Measurements from ENCODE around the gene WFDC11. TPM values are rescaled to one million over a fixed set of nuclear protein-coding genes. Genes with fewer than 3 reads are reported as not detected.
A peak's percentile ranks its signal among the peaks of the same experiment; 100 is the strongest.
"Not testable (repeated sequence)": the region's sequence is repeated elsewhere in the genome, so short reads cannot be mapped to it uniquely, and the experiment has no call there.

WFDC11 gene
- total RNA-seq, result not detected in 2 replicates

GRCh38 chr20:45670139-45670538 is at the start of gene WFDC11:
WFDC11 (minus strand) TSS chr20:45670239; CDS start chr20:45650600, 19,639 bp downstream.
- DNase-seq (ENCODE audit: low read depth in 2 of 2), result no peak

GRCh38 chr20:45716141-45716688 is 46.2 kb upstream of the WFDC11 start:
- DNase-seq (ENCODE audit: low read depth in 2 of 2), result not testable (repeated sequence)

- no peak for DNase-seq (ENCODE audit: low read depth in 2 of 2)
Measured at GRCh38 chr20:45704969-45705637, 35.1 kb upstream of the WFDC11 start, which contains the start of gene WFDC10B. WFDC10B (minus strand) TSS chr20:45705019; CDS start chr20:45685992, 19,027 bp downstream.

- no peak for DNase-seq (ENCODE audit: low read depth in 2 of 2)
Measured at GRCh38 chr20:45701873-45702272, 31.8 kb upstream of the WFDC11 start, which contains the start of gene WFDC13. WFDC13 (plus strand) TSS chr20:45702038; CDS start chr20:45702124, 86 bp downstream.

GRCh38 chr20:45701104-45701503 is 31.1 kb upstream of the WFDC11 start:
- DNase-seq (ENCODE audit: low read depth in 2 of 2), result no peak

GRCh38 chr20:45695496-45695895 is 25.5 kb upstream of the WFDC11 start:
- no peak for DNase-seq (ENCODE audit: low read depth in 2 of 2)

GRCh38 chr20:45693346-45693745 is 23.3 kb upstream of the WFDC11 start:
- not testable (repeated sequence) for DNase-seq (ENCODE audit: low read depth in 2 of 2)

- DNase-seq (ENCODE audit: low read depth in 2 of 2), result no peak
Measured at GRCh38 chr20:45685896-45686295, 15.9 kb upstream of the WFDC11 start.

- no peak for DNase-seq (ENCODE audit: low read depth in 2 of 2)
Measured at GRCh38 chr20:45679650-45680049, 9.6 kb upstream of the WFDC11 start.

GRCh38 chr20:45672765-45673164 is 2.7 kb upstream of the WFDC11 start:
- no peak for DNase-seq (ENCODE audit: low read depth in 2 of 2)

GRCh38 chr20:45657038-45657437 is 13.0 kb downstream of the WFDC11 start:
- not testable (repeated sequence) for DNase-seq (ENCODE audit: low read depth in 2 of 2)

- DNase-seq (ENCODE audit: low read depth in 2 of 2), result not testable (repeated sequence)
Measured at GRCh38 chr20:45651726-45652125, 18.3 kb downstream of the WFDC11 start.

- DNase-seq (ENCODE audit: low read depth in 2 of 2), result no peak
Measured at GRCh38 chr20:45649312-45649863, 20.7 kb downstream of the WFDC11 start.

GRCh38 chr20:45647441-45648050 is 22.5 kb downstream of the WFDC11 start:
- DNase-seq (ENCODE audit: low read depth in 2 of 2), result no peak

- no peak for DNase-seq (ENCODE audit: low read depth in 2 of 2)
Measured at GRCh38 chr20:45646875-45647274, 23.2 kb downstream of the WFDC11 start.

- DNase-seq (ENCODE audit: low read depth in 2 of 2), result not testable (repeated sequence)
Measured at GRCh38 chr20:45645869-45646268, 24.2 kb downstream of the WFDC11 start.

- DNase-seq (ENCODE audit: low read depth in 2 of 2), result not testable (repeated sequence)
Measured at GRCh38 chr20:45641076-45641475, 29.0 kb downstream of the WFDC11 start.

GRCh38 chr20:45639687-45640086 is 30.4 kb downstream of the WFDC11 start:
- DNase-seq (ENCODE audit: low read depth in 2 of 2), result no peak

- DNase-seq (ENCODE audit: low read depth in 2 of 2), result no peak
Measured at GRCh38 chr20:45636513-45636912, 33.5 kb downstream of the WFDC11 start.

- no peak for DNase-seq (ENCODE audit: low read depth in 2 of 2)
Measured at GRCh38 chr20:45631184-45631583, 38.9 kb downstream of the WFDC11 start, which contains the start of gene WFDC9. WFDC9 (minus strand) TSS chr20:45631284; CDS start chr20:45610181, 21,103 bp downstream.

GRCh38 chr20:45630371-45630770 is 39.7 kb downstream of the WFDC11 start:
- no peak for DNase-seq (ENCODE audit: low read depth in 2 of 2)

- DNase-seq (ENCODE audit: low read depth in 2 of 2), result peak in 1 of 2 donors; percentile 29
Measured at GRCh38 chr20:45629496-45630100, 40.4 kb downstream of the WFDC11 start, which contains the start of gene WFDC10A. WFDC10A (plus strand) TSS chr20:45629739; CDS start chr20:45629814, 75 bp downstream.
